GM12878 (cell line): ENCODE results near the gene CCDC85B. TPM values are rescaled to one million over a fixed set of nuclear protein-coding genes. Genes with fewer than 3 reads are reported as not detected.

Experiments used
- ATAC-seq: fragments of 200-7000 bp; cut with Tn5 transposase; 3 replicates; pipeline ENCODE4 v1.9.1; 2020; ENCODE audit warnings: mild to moderate bottlenecking, moderate library complexity
- BruUV-seq: library from RNA; stranded (reverse); fragments of 400-500 nt; replicated peaks from 2 replicates; lab custom pipeline; 2021; lab: Mats Ljungman, UMichigan
- CTCF ChIA-PET: fragments of 300-600 bp; sonication (Branson Sonifier 250); formaldehyde crosslinking; extraction: SDS; loops from one replicate; lab custom pipeline; 2021; ENCODE audit warnings: inconsistent platforms; lab: Yijun Ruan, JAX
- POLR2A ChIA-PET: fragments of 350-600 bp; formaldehyde crosslinking; extraction: SDS; loops from one replicate; lab custom pipeline; 2021; ENCODE audit warnings: inconsistent platforms; lab: Charles Lee
- RAD21 ChIA-PET: fragments of 300-600 bp; sonication (Branson Sonifier 250); formaldehyde crosslinking; loops from one replicate; lab custom pipeline; 2023; ENCODE audit warnings: antibody characterized with exemption; ENCODE audit not compliant: unreplicated experiment; lab: Charles Lee
- SMC1A ChIA-PET: fragments of 300-600 bp; sonication (Branson Sonifier 250); formaldehyde crosslinking; loops from one replicate; lab custom pipeline; 2023; ENCODE audit not compliant: unreplicated experiment, uncharacterized antibody; lab: Charles Lee
- DNase-seq: peaks from one replicate; pipeline ENCODE4 v3.0.0-alpha.2; 2011; ENCODE audit warnings: low read depth, low spot score
- FAIRE-seq: peaks from 3 replicates; lab custom pipeline; 2011; peaks lifted over from hg19 to GRCh38; lab: Jason Lieb, UNC
- H2AFZ ChIP-seq: 2 replicates; pipeline ENCODE4 v1.6.0; 2011; ENCODE audit warnings: low read depth, low read length, control low read depth; ENCODE audit not compliant: control insufficient read depth
- H3K27ac ChIP-seq: 2 replicates; pipeline ENCODE4 v1.5.1; 2011; ENCODE audit warnings: control low read depth; ENCODE audit not compliant: control insufficient read depth, insufficient read depth
- H3K27me3 ChIP-seq, 2 experiments: replicated peaks in 1 of 2; 2 replicates each; pipeline versions ENCODE4 v1.6.0 to v1.6.1; 2011; ENCODE audit warnings: low read length in 1 of 2; ENCODE audit not compliant: control insufficient read depth in 2 of 2, insufficient read depth in 2 of 2
- H3K36me3 ChIP-seq, 2 experiments: 2 replicates each; pipeline ENCODE4 v1.5.1; 2011; ENCODE audit warnings: low read length in 1 of 2; ENCODE audit not compliant: control insufficient read depth in 2 of 2, insufficient read depth in 2 of 2
- H3K4me1 ChIP-seq: 2 replicates; pipeline ENCODE4 v1.6.1; 2011; ENCODE audit warnings: mild to moderate bottlenecking, low read length, moderate library complexity, mixed read lengths; ENCODE audit not compliant: control insufficient read depth, insufficient read depth
- H3K4me2 ChIP-seq: 2 replicates; pipeline ENCODE4 v1.6.0; 2011; ENCODE audit warnings: control low read depth; ENCODE audit not compliant: control insufficient read depth, insufficient read depth
- H3K4me3 ChIP-seq: fragments of 200-600 bp; sonication (generic); 2 replicates; pipeline ENCODE4 v1.5.1; 2016
- H3K79me2 ChIP-seq: 2 replicates; pipeline ENCODE4 v1.6.0; 2011; ENCODE audit warnings: low read length; ENCODE audit not compliant: control insufficient read depth, insufficient read depth
- H3K9ac ChIP-seq: 2 replicates; pipeline ENCODE4 v1.8.0; 2011; ENCODE audit warnings: low read length, control low read depth, mixed read lengths; ENCODE audit not compliant: control insufficient read depth, insufficient read depth
- H3K9me3 ChIP-seq: replicated peaks from 3 replicates; pipeline ENCODE4 v1.5.1; 2011; ENCODE audit warnings: mild to moderate bottlenecking, low read length; ENCODE audit not compliant: control insufficient read depth, insufficient read depth
- H4K20me1 ChIP-seq: 2 replicates; pipeline ENCODE4 v1.6.0; 2011; ENCODE audit not compliant: control insufficient read depth, insufficient read depth
- ETV6 ChIP-seq, 2 experiments: fragments of 450-650 bp in 1 of 2; IDR thresholded peaks in 1 of 2; conservative IDR thresholded peaks in 1 of 2; 2 replicates each; pipeline ENCODE4 v1.6.1; 2014; ENCODE audit warnings: antibody characterized with exemption in 1 of 2, borderline replicate concordance in 1 of 2, low read depth in 1 of 2, mild to moderate bottlenecking in 1 of 2, moderate library complexity in 1 of 2
- EZH2 ChIP-seq: IDR thresholded peaks from 2 replicates; pipeline ENCODE4 v1.6.1; 2012; ENCODE audit warnings: low read depth, mild to moderate bottlenecking, control low read depth, inconsistent platforms, low read length, borderline replicate concordance; ENCODE audit not compliant: control insufficient read depth
- JUNB ChIP-seq: IDR thresholded peaks from 2 replicates; pipeline ENCODE4 v1.6.1; 2016; ENCODE audit warnings: antibody characterized with exemption, mild to moderate bottlenecking
- KLF5 ChIP-seq: fragments of 450-650 bp; IDR thresholded peaks from 2 replicates; pipeline ENCODE4 v1.6.1; 2014; ENCODE audit warnings: mild to moderate bottlenecking; ENCODE audit not compliant: partially characterized antibody
- POU2F2 ChIP-seq: IDR thresholded peaks from 3 replicates; pipeline ENCODE4 v1.6.1; 2011; ENCODE audit warnings: low read depth, mild to moderate bottlenecking, low read length, borderline replicate concordance
- SIN3A ChIP-seq: IDR thresholded peaks from 2 replicates; pipeline ENCODE4 v1.6.1; 2012; ENCODE audit warnings: low read depth, low read length, improper control_type of control experiment
- SIX5 ChIP-seq: IDR thresholded peaks from 2 replicates; pipeline ENCODE4 v1.6.1; 2011; ENCODE audit warnings: mild to moderate bottlenecking, low read depth, low read length, moderate library complexity; ENCODE audit not compliant: severe bottlenecking
- SMAD1 ChIP-seq: fragments of 450-650 bp; IDR thresholded peaks from 2 replicates; pipeline ENCODE4 v1.6.1; 2018; ENCODE audit warnings: mild to moderate bottlenecking, low read depth; ENCODE audit not compliant: partially characterized antibody
- SMARCA5 ChIP-seq: fragments of 450-650 bp; IDR thresholded peaks from 2 replicates; pipeline ENCODE4 v1.6.1; 2017; ENCODE audit warnings: mild to moderate bottlenecking
- SMC3 ChIP-seq: IDR thresholded peaks from 2 replicates; pipeline ENCODE4 v1.6.1; 2011; ENCODE audit warnings: low read length, improper control_type of control experiment, borderline replicate concordance
- SPI1 ChIP-seq: IDR thresholded peaks from 2 replicates; pipeline ENCODE4 v1.6.1; 2011; ENCODE audit warnings: low read depth, mild to moderate bottlenecking, low read length, moderate library complexity, borderline replicate concordance; ENCODE audit not compliant: insufficient read depth
- ZBED1 ChIP-seq: IDR thresholded peaks from 2 replicates; pipeline ENCODE4 v1.6.1; 2016; ENCODE audit warnings: borderline replicate concordance
- ZNF24 ChIP-seq: fragments of 450-650 bp; IDR thresholded peaks from 2 replicates; pipeline ENCODE4 v1.6.1; 2017; ENCODE audit warnings: antibody characterized with exemption, mild to moderate bottlenecking
- ZNF622 ChIP-seq: fragments of 450-650 bp; IDR thresholded peaks from 2 replicates; pipeline ENCODE4 v1.6.1; 2017; ENCODE audit warnings: mild to moderate bottlenecking, inconsistent platforms
- ZSCAN29 ChIP-seq: fragments of 450-650 bp; IDR thresholded peaks from 2 replicates; pipeline ENCODE4 v1.6.1; 2017; ENCODE audit warnings: mild to moderate bottlenecking, moderate library complexity
- ZZZ3 ChIP-seq: IDR thresholded peaks from 2 replicates; pipeline ENCODE4 v1.6.1; 2011; ENCODE audit warnings: low read depth; ENCODE audit not compliant: control insufficient read depth, insufficient read length
- WGBS: methylation state at CpG from one replicate; pipeline ENCODE4 v1.1.6; 2016; ENCODE audit warnings: low lambda C conversion rate; ENCODE audit not compliant: insufficient replicate concordance, insufficient coverage; ENCODE audit errors: missing lambda C conversion rate; 5-methylcytosine and 5-hydroxymethylcytosine counted together
- in situ Hi-C: fragments of 300-500 bp; cut with MboI; formaldehyde crosslinking; loops from 9 replicates; pipeline ENCODE4 v1.14.3; 2018; ENCODE audit warnings: mixed read lengths
- intact Hi-C: fragments of 100-400 bp; cut with micrococcal nuclease; formaldehyde crosslinking; loops from one replicate; pipeline ENCODE4 v1.14.2; 2022; ENCODE audit not compliant: unreplicated experiment
- polyA plus RNA-seq, 11 experiments: library from polyadenylated mRNA; depleted of rRNA in 4 of 11; unstranded in 6 of 11; stranded (reverse) in 5 of 11; fragments of >200 nt; fragmentation: Nextera tagmentation in 4 of 11; fragmentation: Illumina TruSeq in 1 of 11; extraction: Ambion mirVana in 4 of 11; extraction: Trizol in 1 of 11; gene quantifications; 1 replicate in 1 of 11; 2 replicates in 10 of 11; pipeline versions ENCODE4 v1.2.1 to v1.2.3, GENCODE V29; 2011 to 2016; ENCODE audit warnings: inconsistent platforms in 2 of 11, missing spikeins in 2 of 11, low read depth in 1 of 11
- total RNA-seq, 4 experiments: library from RNA; depleted of rRNA in 3 of 4; stranded (reverse); fragments of >200 nt in 3 of 4; fragmentation: Illumina TruSeq in 1 of 4; extraction: Trizol in 1 of 4; gene quantifications; 2 replicates each; pipeline versions ENCODE4 v1.2.1 to v1.2.3, GENCODE V29; 2013 to 2021
- TF ChIP-seq, protein P1 (sequence below): IDR thresholded peaks from 2 replicates; pipeline ENCODE4 v1.6.1; 2011; ENCODE audit warnings: borderline replicate concordance, low read depth, mild to moderate bottlenecking, moderate library complexity, mixed read lengths, low read length; ENCODE audit not compliant: insufficient read depth; ENCODE audit errors: extremely low read length
- TF ChIP-seq, protein P2 (sequence below): fragments of 450-650 bp; conservative IDR thresholded peaks from 2 replicates; pipeline ENCODE4 v1.6.1; 2017; ENCODE audit warnings: mild to moderate bottlenecking, moderate library complexity
- TF ChIP-seq, protein P3 (sequence below): fragments of 450-650 bp; IDR thresholded peaks from 2 replicates; pipeline ENCODE4 v1.6.1; 2018; ENCODE audit warnings: borderline replicate concordance, mild to moderate bottlenecking; ENCODE audit not compliant: partially characterized antibody

Gene CCDC85B
- total and polyA plus RNA-seq, 10 of the 15 experiments (the other 5 are each of a cell fraction or from before 2014, with no cell fraction given): 0.32 to 114 (median 49.5) TPM

- WGBS: 90% methylated on average over 5 of the region's 5 CpGs
- RAD21 ChIA-PET: no interaction called here
- FAIRE-seq: no peak
- SMC1A ChIA-PET: no interaction called here
- Histone ChIP-seq H2AFZ (no peak overlapping the region), H3K4me1 (peaks cover 15% of the 10 kb centered on the region), H3K27ac (peak overlapping the region; percentile 100; the same call in 1 of the 2 replicates), H3K36me3 (peaks cover 18 to 36% of the 10 kb centered on the region in 2 experiments), H4K20me1 (no peaks in the 10 kb centered on the region; the same call in 1 of the 2 replicates), H3K9ac (peak overlapping the region; percentile 97), H3K4me2 (peak overlapping the region; percentile 97), H3K4me3 (no peak overlapping the region), H3K79me2 (peaks cover 33% of the 10 kb centered on the region), H3K9me3 (no peaks in the 10 kb centered on the region), H3K27me3 (no peaks in the 10 kb centered on the region)
- in situ Hi-C loops: loop anchor here (25.0 kb wide), 1 partner anchor 1625 kb away; the partner anchor contains the start of genes DNAJC4, FKBP2, NUDT22 and PPP1R14B
- no peak for DNase-seq
- no TSS peak for BruUV-seq
- intact Hi-C loops: no loop called here
- no peak for ATAC-seq
- CTCF ChIA-PET: interaction anchor here (1.3 to 5.7 kb wide), 3 partner anchors 13 to 26 kb away, joined by 3 to 146 read pairs (median 4); partner anchors contain the start of genes CCDC85B and FIBP
- POLR2A ChIA-PET: interaction anchor here (0.6 to 5.6 kb wide), 3 partner anchors 8 to 40 kb away, joined by 4 to 155 read pairs (median 44); partner anchors contain the start of genes CCDC85B, EFEMP2 and FIBP
- TF ChIP-seq SPI1 (no peak), SMARCA5 (no peak), SMC3 (no peak), ZNF622 (no peak), JUNB (no peak), ZBED1 (no peak), POU2F2 (no peak), SIX5 (no peak), KLF5 (no peak), SIN3A (no peak), ZZZ3 (no peak), ZNF24 (no peak), EZH2 (no peak), ZSCAN29 (no peak), ETV6 (conservative IDR thresholded peaks at IDR 0.05 in 1 of 2, IDR thresholded peaks at IDR 0.05 in 1 of 2; ENCODE audit: borderline replicate concordance in 1 of 2, low read depth in 1 of 2) (no peak), SMAD1 (no peak)
- TF ChIP-seq, protein P1, sequence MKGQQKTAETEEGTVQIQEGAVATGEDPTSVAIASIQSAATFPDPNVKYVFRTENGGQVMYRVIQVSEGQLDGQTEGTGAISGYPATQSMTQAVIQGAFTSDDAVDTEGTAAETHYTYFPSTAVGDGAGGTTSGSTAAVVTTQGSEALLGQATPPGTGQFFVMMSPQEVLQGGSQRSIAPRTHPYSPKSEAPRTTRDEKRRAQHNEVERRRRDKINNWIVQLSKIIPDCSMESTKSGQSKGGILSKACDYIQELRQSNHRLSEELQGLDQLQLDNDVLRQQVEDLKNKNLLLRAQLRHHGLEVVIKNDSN: no peak
- TF ChIP-seq, protein P2, sequence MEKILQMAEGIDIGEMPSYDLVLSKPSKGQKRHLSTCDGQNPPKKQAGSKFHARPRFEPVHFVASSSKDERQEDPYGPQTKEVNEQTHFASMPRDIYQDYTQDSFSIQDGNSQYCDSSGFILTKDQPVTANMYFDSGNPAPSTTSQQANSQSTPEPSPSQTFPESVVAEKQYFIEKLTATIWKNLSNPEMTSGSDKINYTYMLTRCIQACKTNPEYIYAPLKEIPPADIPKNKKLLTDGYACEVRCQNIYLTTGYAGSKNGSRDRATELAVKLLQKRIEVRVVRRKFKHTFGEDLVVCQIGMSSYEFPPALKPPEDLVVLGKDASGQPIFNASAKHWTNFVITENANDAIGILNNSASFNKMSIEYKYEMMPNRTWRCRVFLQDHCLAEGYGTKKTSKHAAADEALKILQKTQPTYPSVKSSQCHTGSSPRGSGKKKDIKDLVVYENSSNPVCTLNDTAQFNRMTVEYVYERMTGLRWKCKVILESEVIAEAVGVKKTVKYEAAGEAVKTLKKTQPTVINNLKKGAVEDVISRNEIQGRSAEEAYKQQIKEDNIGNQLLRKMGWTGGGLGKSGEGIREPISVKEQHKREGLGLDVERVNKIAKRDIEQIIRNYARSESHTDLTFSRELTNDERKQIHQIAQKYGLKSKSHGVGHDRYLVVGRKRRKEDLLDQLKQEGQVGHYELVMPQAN: no peak
- TF ChIP-seq, protein P3, sequence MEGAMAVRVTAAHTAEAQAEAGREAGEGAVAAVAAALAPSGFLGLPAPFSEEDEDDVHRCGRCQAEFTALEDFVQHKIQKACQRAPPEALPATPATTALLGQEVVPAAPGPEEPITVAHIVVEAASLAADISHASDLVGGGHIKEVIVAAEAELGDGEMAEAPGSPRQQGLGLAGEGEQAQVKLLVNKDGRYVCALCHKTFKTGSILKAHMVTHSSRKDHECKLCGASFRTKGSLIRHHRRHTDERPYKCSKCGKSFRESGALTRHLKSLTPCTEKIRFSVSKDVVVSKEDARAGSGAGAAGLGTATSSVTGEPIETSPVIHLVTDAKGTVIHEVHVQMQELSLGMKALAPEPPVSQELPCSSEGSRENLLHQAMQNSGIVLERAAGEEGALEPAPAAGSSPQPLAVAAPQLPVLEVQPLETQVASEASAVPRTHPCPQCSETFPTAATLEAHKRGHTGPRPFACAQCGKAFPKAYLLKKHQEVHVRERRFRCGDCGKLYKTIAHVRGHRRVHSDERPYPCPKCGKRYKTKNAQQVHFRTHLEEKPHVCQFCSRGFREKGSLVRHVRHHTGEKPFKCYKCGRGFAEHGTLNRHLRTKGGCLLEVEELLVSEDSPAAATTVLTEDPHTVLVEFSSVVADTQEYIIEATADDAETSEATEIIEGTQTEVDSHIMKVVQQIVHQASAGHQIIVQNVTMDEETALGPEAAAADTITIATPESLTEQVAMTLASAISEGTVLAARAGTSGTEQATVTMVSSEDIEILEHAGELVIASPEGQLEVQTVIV: no peak
These were observed 28.2 kb upstream of the CCDC85B start for GRCh38 chr11:65862191-65862735.
